Trophoblast cell (in vitro differentiated cells and primary cell): Measurements from ENCODE around the gene CAPG.
A peak's percentile ranks its signal among the peaks of the same experiment; 100 is the strongest.

Source experiments
- DNase-seq, 2 donors: peaks; one replicate each; pipeline ENCODE4 v3.0.0-alpha.2; 2016
- H2AFZ ChIP-seq: 2 replicates; pipeline ENCODE4 v1.6.1; 2013; ENCODE audit warnings: low read length, moderate library complexity, mild to moderate bottlenecking; ENCODE audit not compliant: insufficient read depth, poor library complexity
- H2AK5ac ChIP-seq: 2 replicates; pipeline ENCODE4 v1.6.1; 2013; ENCODE audit warnings: mild to moderate bottlenecking, low read length
- H2BK120ac ChIP-seq: 2 replicates; pipeline ENCODE4 v1.6.1; 2013; ENCODE audit warnings: low read length, mild to moderate bottlenecking, moderate library complexity; ENCODE audit not compliant: insufficient read depth, poor library complexity
- H2BK12ac ChIP-seq: 2 replicates; pipeline ENCODE4 v1.6.1; 2013; ENCODE audit warnings: mild to moderate bottlenecking, low read length, moderate library complexity
- H2BK5ac ChIP-seq: 2 replicates; pipeline ENCODE4 v1.6.1; 2013; ENCODE audit warnings: low read length, low read depth, moderate library complexity, mild to moderate bottlenecking; ENCODE audit not compliant: poor library complexity
- H3K14ac ChIP-seq: 2 replicates; pipeline ENCODE4 v1.6.1; 2013; ENCODE audit warnings: mild to moderate bottlenecking, low read length
- H3K18ac ChIP-seq: 2 replicates; pipeline ENCODE4 v1.6.1; 2013; ENCODE audit warnings: mild to moderate bottlenecking, low read length
- H3K23ac ChIP-seq: 2 replicates; pipeline ENCODE4 v1.6.1; 2013; ENCODE audit warnings: low read length
- H3K27ac ChIP-seq: 2 replicates; pipeline ENCODE4 v1.5.1; 2013; ENCODE audit warnings: low read depth, mild to moderate bottlenecking, inconsistent platforms, low read length, moderate library complexity
- H3K27me3 ChIP-seq: 2 replicates; pipeline ENCODE4 v1.6.1; 2013; ENCODE audit warnings: inconsistent platforms, mild to moderate bottlenecking, low read length, moderate library complexity; ENCODE audit not compliant: insufficient read depth
- H3K36me3 ChIP-seq, 2 experiments: 1 replicate in 1 of 2; 2 replicates in 1 of 2; pipeline ENCODE4 v1.6.1; 2013; ENCODE audit warnings: low read length in 2 of 2, mild to moderate bottlenecking in 2 of 2, moderate library complexity in 1 of 2; ENCODE audit not compliant: insufficient read depth in 2 of 2, control insufficient read depth in 1 of 2
- H3K4ac ChIP-seq: 2 replicates; pipeline ENCODE4 v1.6.1; 2013; ENCODE audit warnings: low read depth, mild to moderate bottlenecking, low read length, moderate library complexity
- H3K4me1 ChIP-seq, 2 experiments: 1 replicate in 1 of 2; 2 replicates in 1 of 2; pipeline ENCODE4 v1.6.1; 2013; ENCODE audit warnings: low read length in 2 of 2, mild to moderate bottlenecking in 2 of 2, moderate library complexity in 1 of 2; ENCODE audit not compliant: insufficient read depth in 2 of 2, control insufficient read depth in 1 of 2
- H3K4me2 ChIP-seq: 2 replicates; pipeline ENCODE4 v1.6.1; 2013; ENCODE audit warnings: inconsistent platforms, mild to moderate bottlenecking, low read length, moderate library complexity
- H3K4me3 ChIP-seq: 2 replicates; pipeline ENCODE4 v1.5.1; 2013; ENCODE audit warnings: mild to moderate bottlenecking, low read depth, low read length, inconsistent platforms
- H3K79me1 ChIP-seq: one replicate; pipeline ENCODE4 v1.6.1; 2013; ENCODE audit warnings: low read length
- H3K79me2 ChIP-seq: 2 replicates; pipeline ENCODE4 v1.6.1; 2013; ENCODE audit warnings: low read length, mild to moderate bottlenecking; ENCODE audit not compliant: control insufficient read depth, insufficient read depth, poor library complexity
- H3K9ac ChIP-seq: 2 replicates; pipeline ENCODE4 v1.6.1; 2013; ENCODE audit warnings: mild to moderate bottlenecking, low read length
- H3K9me3 ChIP-seq: 2 replicates; pipeline ENCODE4 v1.6.1; 2013; ENCODE audit warnings: low read depth, mild to moderate bottlenecking, control low read depth, inconsistent platforms, low read length; ENCODE audit not compliant: insufficient read depth
- H4K12ac ChIP-seq: 2 replicates; pipeline ENCODE4 v1.6.1; 2013; ENCODE audit warnings: low read depth, mild to moderate bottlenecking, low read length, moderate library complexity
- H4K8ac ChIP-seq: 2 replicates; pipeline ENCODE4 v1.6.1; 2013; ENCODE audit warnings: low read depth, mild to moderate bottlenecking, low read length, moderate library complexity
- H4K91ac ChIP-seq: one replicate; pipeline ENCODE4 v1.6.1; 2013; ENCODE audit warnings: low read depth, mild to moderate bottlenecking, low read length, moderate library complexity
- WGBS: extraction: QIAGEN DNeasy Blood & Tissue Kit; methylation state at CpG from one replicate; pipeline ENCODE4 v1.1.7; 2013; ENCODE audit warnings: missing lambda C conversion rate; ENCODE audit not compliant: insufficient read length, insufficient coverage; ENCODE audit errors: extremely low coverage; 5-methylcytosine and 5-hydroxymethylcytosine counted together

The CAPG gene

DNA sequence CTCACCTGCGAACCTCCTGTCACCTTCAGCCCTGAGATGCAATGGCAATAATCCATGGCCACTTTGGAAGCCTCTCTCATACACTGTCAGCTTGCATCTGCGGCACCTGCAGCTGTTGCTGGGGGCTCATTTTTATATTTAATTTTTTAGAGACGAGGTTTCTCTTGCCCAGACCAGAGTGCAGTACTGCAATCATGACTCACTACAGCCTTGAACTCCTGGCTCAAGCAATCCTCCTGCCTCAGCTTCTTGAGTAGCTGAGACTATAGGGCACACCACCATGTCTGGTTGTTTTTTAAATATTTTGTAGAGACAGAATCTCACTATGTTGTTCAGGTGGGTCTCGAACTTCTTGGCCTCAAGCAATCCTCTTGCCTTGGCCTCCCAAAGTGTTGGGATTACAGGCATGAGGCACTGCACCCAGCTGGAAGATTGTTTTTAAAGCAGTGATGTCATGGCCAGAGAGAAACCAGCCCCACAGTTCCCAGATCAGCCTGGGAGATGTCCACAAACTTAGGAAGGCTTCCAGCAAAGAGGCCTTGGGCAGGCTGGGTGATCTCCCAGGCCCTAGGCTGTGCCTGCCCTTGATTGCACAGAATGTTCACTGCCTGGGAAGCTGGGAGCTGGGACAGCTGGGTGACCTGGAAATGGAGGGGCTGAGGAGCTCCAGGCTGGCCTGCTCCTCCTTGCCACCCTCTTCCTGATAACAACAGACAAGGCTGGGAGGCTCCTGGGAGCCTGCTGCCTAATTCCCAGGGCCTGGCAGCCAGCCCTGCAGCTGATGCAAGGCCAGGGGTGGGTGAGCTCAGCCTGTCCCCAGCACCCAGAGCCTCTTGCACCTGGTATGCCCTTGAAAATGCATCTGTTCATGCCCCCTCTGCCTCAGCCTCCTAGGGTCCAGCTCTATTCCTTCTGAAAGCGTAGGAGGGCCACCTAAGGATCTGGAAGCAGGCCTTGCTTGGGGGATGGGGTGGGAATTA is 35.4 kb upstream of the CAPG start:
- Histone ChIP-seq H3K14ac (no peak overlapping the region), H3K27ac (no peak overlapping the region), H3K79me1 (no peaks in the 10 kb centered on the region), H3K9me3 (no peaks in the 10 kb centered on the region), H2AK5ac (no peak overlapping the region), H4K12ac (no peak overlapping the region), H3K4me3 (no peak overlapping the region), H4K8ac (peak overlapping the region; percentile 17), H3K36me3 (no peaks in the 10 kb centered on the region), H3K23ac (no peak overlapping the region), H3K18ac (no peak overlapping the region), H3K27me3 (no peaks in the 10 kb centered on the region), H4K91ac (no peak overlapping the region), H2BK120ac (no peak overlapping the region), H3K9ac (no peak overlapping the region), H2AFZ (no peak overlapping the region), H2BK5ac (no peak overlapping the region), H3K4ac (no peak overlapping the region), H3K4me1 (peaks cover 0 to 3% of the 10 kb centered on the region in 2 experiments), H3K4me2 (no peak overlapping the region), H3K79me2 (peaks cover 2% of the 10 kb centered on the region), H2BK12ac (no peak overlapping the region)
- no peak for DNase-seq
- WGBS = no CpG with 5 or more reads among the region's 5 CpGs

- no CpG with 5 or more reads among the region's 6 CpGs for WGBS
- H3K27ac ChIP-seq = no peak overlapping the region
- H3K4ac ChIP-seq = no peak overlapping the region
- H3K79me2 ChIP-seq = peaks cover 2% of the 10 kb centered on the region
- no peak overlapping the region for H2AK5ac ChIP-seq
- no peak overlapping the region for H4K12ac ChIP-seq
- H3K4me1 ChIP-seq = peaks cover 0 to 3% of the 10 kb centered on the region in 2 experiments
- H3K9ac ChIP-seq = peak overlapping the region; percentile 38
- H3K4me3 ChIP-seq = no peak overlapping the region
- H3K27me3 ChIP-seq = no peaks in the 10 kb centered on the region
- DNase-seq = no peak
- no peak overlapping the region for H2BK12ac ChIP-seq
- H2BK120ac ChIP-seq = no peak overlapping the region
- H3K14ac ChIP-seq = no peak overlapping the region
- no peak overlapping the region for H4K8ac ChIP-seq
- H3K4me2 ChIP-seq = no peak overlapping the region
- H2BK5ac ChIP-seq = no peak overlapping the region
- no peak overlapping the region for H2AFZ ChIP-seq
- H4K91ac ChIP-seq = no peak overlapping the region
- H3K79me1 ChIP-seq = no peaks in the 10 kb centered on the region
- H3K9me3 ChIP-seq = no peaks in the 10 kb centered on the region
- H3K23ac ChIP-seq = no peak overlapping the region
- no peak overlapping the region for H3K18ac ChIP-seq
- no peaks in the 10 kb centered on the region for H3K36me3 ChIP-seq
These were observed 34.5 kb upstream of the CAPG start for GRCh38 chr2:85444629-85445172.

DNA sequence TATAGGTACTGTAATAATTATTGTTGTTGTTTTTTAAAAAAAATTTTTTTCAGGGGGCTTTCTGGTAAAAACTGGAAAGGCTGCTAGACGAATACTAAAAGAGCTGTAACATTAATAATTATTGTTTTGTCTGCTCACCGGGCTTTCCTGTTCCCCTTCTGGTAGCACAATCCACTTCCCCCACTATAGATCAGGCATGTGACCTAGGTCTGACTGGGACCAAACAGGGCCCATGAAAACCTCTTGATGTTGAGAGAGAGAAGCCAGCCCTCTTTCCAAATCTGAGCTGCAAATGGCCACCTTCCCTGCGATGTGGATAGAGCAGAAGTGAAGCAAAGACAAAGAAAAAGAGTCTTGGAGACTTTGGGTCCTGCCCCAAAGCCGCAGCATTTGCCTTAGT is 31.7 kb upstream of the CAPG start:
- H3K36me3 ChIP-seq = no peaks in the 10 kb centered on the region
- no peak overlapping the region for H3K4me3 ChIP-seq
- H3K27me3 ChIP-seq = no peaks in the 10 kb centered on the region
- H2BK12ac ChIP-seq = no peak overlapping the region
- no CpG with 5 or more reads among the region's 4 CpGs for WGBS
- no peak for DNase-seq
- no peak overlapping the region for H2BK120ac ChIP-seq
- no peak overlapping the region for H4K12ac ChIP-seq
- H4K8ac ChIP-seq = no peak overlapping the region
- no peak overlapping the region for H4K91ac ChIP-seq
- no peak overlapping the region for H3K27ac ChIP-seq
- H3K18ac ChIP-seq = no peak overlapping the region
- no peak overlapping the region for H3K4me2 ChIP-seq
- no peak overlapping the region for H3K14ac ChIP-seq
- no peak overlapping the region for H3K4ac ChIP-seq
- no peak overlapping the region for H2BK5ac ChIP-seq
- H2AFZ ChIP-seq = no peak overlapping the region
- no peak overlapping the region for H3K23ac ChIP-seq
- peaks cover 5% of the 10 kb centered on the region for H3K79me2 ChIP-seq
- no peak overlapping the region for H3K9ac ChIP-seq
- H3K4me1 ChIP-seq = peaks cover 10 to 12% of the 10 kb centered on the region in 2 experiments
- H3K9me3 ChIP-seq = peaks cover 2% of the 10 kb centered on the region
- H2AK5ac ChIP-seq = no peak overlapping the region
- peaks cover 6% of the 10 kb centered on the region for H3K79me1 ChIP-seq

DNA sequence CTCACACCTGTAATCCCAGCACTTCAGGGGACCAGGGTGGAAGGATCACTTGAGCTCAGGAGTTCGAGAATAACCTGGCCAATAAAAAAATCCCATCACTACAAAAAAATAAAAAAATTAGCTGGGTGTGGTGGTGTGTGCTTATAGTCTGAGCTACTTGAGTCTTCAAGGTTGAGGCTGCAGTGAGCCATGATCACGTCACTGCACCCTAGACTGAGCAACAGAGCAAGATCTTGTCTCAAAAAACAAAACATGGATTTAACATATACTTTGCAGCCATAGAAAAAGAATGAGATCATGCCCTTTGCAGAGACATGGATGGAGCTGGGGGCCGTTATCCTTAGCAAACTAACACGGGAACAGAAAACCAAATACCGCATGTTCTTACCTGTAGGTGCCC is 30.6 kb upstream of the CAPG start:
- H3K79me1 ChIP-seq = peaks cover 6% of the 10 kb centered on the region
- no peak for DNase-seq
- no peak overlapping the region for H3K4me2 ChIP-seq
- no CpG with 5 or more reads among the region's 5 CpGs for WGBS
- H3K36me3 ChIP-seq = no peaks in the 10 kb centered on the region
- H3K23ac ChIP-seq = no peak overlapping the region
- no peak overlapping the region for H3K27ac ChIP-seq
- H2AFZ ChIP-seq = no peak overlapping the region
- no peak overlapping the region for H3K14ac ChIP-seq
- H2BK12ac ChIP-seq = no peak overlapping the region
- H2BK5ac ChIP-seq = no peak overlapping the region
- peaks cover 3% of the 10 kb centered on the region for H3K79me2 ChIP-seq
- H3K9ac ChIP-seq = no peak overlapping the region
- H3K9me3 ChIP-seq = peaks cover 2% of the 10 kb centered on the region
- H4K8ac ChIP-seq = no peak overlapping the region
- no peak overlapping the region for H4K12ac ChIP-seq
- no peak overlapping the region for H2BK120ac ChIP-seq
- H3K4ac ChIP-seq = no peak overlapping the region
- peaks cover 9 to 10% of the 10 kb centered on the region in 2 experiments for H3K4me1 ChIP-seq
- no peaks in the 10 kb centered on the region for H3K27me3 ChIP-seq
- H3K4me3 ChIP-seq = no peak overlapping the region
- no peak overlapping the region for H2AK5ac ChIP-seq
- H3K18ac ChIP-seq = no peak overlapping the region
- H4K91ac ChIP-seq = no peak overlapping the region
